Vagina (tissue), 2 donors: ENCODE measurements around the gene TMEM164. TPM values are rescaled to one million over a fixed set of nuclear protein-coding genes. Genes with fewer than 3 reads are reported as not detected.
"Not testable (repeated sequence)": the region's sequence is repeated elsewhere in the genome, so short reads cannot be mapped to it uniquely, and the experiment has no call there.

ENCODE experiments used
- DNase-seq, 2 donors: peaks; one replicate each; pipeline ENCODE4 v3.0.0-alpha.2; 2017; ENCODE audit errors: extremely low spot score in 2 of 2
- H3K27ac ChIP-seq: fragments of 200-600 bp; sonication (generic); one replicate; pipeline ENCODE4 v1.5.1; 2019
- H3K27me3 ChIP-seq: fragments of 200-600 bp; sonication (generic); one replicate; pipeline ENCODE4 v1.5.1; 2019
- H3K36me3 ChIP-seq, 2 donors: fragments of 200-600 bp; sonication (generic); one replicate each; pipeline ENCODE4 v1.5.1; 2017 to 2019
- H3K4me1 ChIP-seq: fragments of 200-600 bp; sonication (generic); one replicate; pipeline ENCODE4 v1.5.1; 2019
- H3K4me3 ChIP-seq, 2 donors: fragments of 200-600 bp; sonication (generic); 1 replicate in 1 of 2; 2 replicates in 1 of 2; pipeline ENCODE4 v1.5.1; 2016 to 2019
- H3K9me3 ChIP-seq: fragments of 200-600 bp; sonication (generic); one replicate; pipeline ENCODE4 v1.5.1; 2019
- POLR2A ChIP-seq, 2 donors: fragments of 450-650 bp; IDR thresholded peaks; one replicate each; pipeline ENCODE4 v1.6.1; 2017; ENCODE audit warnings: antibody characterized with exemption in 2 of 2, mild to moderate bottlenecking in 2 of 2, moderate library complexity in 2 of 2
- POLR2AphosphoS5 ChIP-seq, 2 donors: sonication (generic); formaldehyde crosslinking; IDR thresholded peaks; one replicate each; pipeline ENCODE4 v1.9.0; 2017; ENCODE audit warnings: antibody characterized with exemption in 2 of 2, mild to moderate bottlenecking in 2 of 2, low read depth in 1 of 2; ENCODE audit not compliant: insufficient read depth in 1 of 2
- intact Hi-C: fragments of 100-400 bp; cut with DNase I; formaldehyde crosslinking; loops from one replicate; pipeline ENCODE4 v1.15.1; 2023
- total RNA-seq: library from RNA; depleted of rRNA; stranded (reverse); fragments of >200 nt; gene quantifications from one replicate; pipeline ENCODE4 v1.2.3, GENCODE V29; 2016
- TF ChIP-seq, protein P1 (sequence below), 3 experiments: fragments of 450-650 bp in 2 of 3; fragments of 200-600 bp in 1 of 3; sonication (generic) in 1 of 3; IDR thresholded peaks; one replicate each; pipeline ENCODE4 v1.5.1; 2017 to 2019; ENCODE audit warnings: antibody characterized with exemption in 3 of 3, mild to moderate bottlenecking in 2 of 3, moderate library complexity in 2 of 3

Gene TMEM164
- total RNA-seq, 1 donor from 2014 or later = 10.8 TPM

DNA sequence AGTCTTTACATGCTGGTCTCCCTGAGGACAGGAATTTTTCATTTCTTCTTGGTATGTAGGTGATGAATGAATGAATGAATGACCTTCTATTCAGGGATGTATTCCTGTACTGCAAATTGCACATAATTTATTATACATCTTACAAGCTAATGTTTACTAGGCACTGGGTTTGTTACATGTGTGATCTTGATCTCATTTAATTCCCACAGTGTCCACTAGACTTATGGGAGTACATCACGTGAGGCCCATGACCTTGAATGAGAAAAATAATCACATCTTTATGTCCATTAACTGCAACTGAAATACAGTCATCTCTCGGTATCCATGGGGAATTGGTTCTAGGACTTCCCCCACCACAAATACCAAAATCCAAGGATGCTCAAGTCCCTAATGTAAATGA is 150.3 kb downstream of the TMEM164 start:
- intact Hi-C loops = no loop called here
- no peaks in the 10 kb centered on the region for H3K36me3 ChIP-seq
- H3K27ac ChIP-seq = no peak overlapping the region
- no peak for TF ChIP-seq POLR2AphosphoS5 (IDR thresholded peaks at IDR 0.05; ENCODE audit: insufficient read depth in 1 of 2, low read depth in 1 of 2)
- no peak for TF ChIP-seq POLR2A (IDR thresholded peaks at IDR 0.05)
- TF ChIP-seq, protein P1, sequence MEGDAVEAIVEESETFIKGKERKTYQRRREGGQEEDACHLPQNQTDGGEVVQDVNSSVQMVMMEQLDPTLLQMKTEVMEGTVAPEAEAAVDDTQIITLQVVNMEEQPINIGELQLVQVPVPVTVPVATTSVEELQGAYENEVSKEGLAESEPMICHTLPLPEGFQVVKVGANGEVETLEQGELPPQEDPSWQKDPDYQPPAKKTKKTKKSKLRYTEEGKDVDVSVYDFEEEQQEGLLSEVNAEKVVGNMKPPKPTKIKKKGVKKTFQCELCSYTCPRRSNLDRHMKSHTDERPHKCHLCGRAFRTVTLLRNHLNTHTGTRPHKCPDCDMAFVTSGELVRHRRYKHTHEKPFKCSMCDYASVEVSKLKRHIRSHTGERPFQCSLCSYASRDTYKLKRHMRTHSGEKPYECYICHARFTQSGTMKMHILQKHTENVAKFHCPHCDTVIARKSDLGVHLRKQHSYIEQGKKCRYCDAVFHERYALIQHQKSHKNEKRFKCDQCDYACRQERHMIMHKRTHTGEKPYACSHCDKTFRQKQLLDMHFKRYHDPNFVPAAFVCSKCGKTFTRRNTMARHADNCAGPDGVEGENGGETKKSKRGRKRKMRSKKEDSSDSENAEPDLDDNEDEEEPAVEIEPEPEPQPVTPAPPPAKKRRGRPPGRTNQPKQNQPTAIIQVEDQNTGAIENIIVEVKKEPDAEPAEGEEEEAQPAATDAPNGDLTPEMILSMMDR (IDR thresholded peaks at IDR 0.05) = no peak
- no peak for DNase-seq
- no peaks in the 10 kb centered on the region for H3K9me3 ChIP-seq
- no peaks in the 10 kb centered on the region for H3K27me3 ChIP-seq
- no peaks in the 10 kb centered on the region for H3K4me1 ChIP-seq
- H3K4me3 ChIP-seq = no peak overlapping the region

GRCh38 chrX:110153896-110154295 is 151.0 kb downstream of the TMEM164 start:
- Histone ChIP-seq H3K4me1 (no peaks in the 10 kb centered on the region), H3K27ac (no peak overlapping the region), H3K4me3 (no peak overlapping the region), H3K27me3 (no peaks in the 10 kb centered on the region), H3K9me3 (no peaks in the 10 kb centered on the region), H3K36me3 (no peaks in the 10 kb centered on the region)
- TF ChIP-seq, protein P1 (IDR thresholded peaks at IDR 0.05) = no peak
- TF ChIP-seq POLR2A (IDR thresholded peaks at IDR 0.05) = no peak
- TF ChIP-seq POLR2AphosphoS5 (IDR thresholded peaks at IDR 0.05; ENCODE audit: insufficient read depth in 1 of 2, low read depth in 1 of 2) = no peak
- intact Hi-C loops = no loop called here
- DNase-seq = no peak

GRCh38 chrX:110154328-110154727 is 151.4 kb downstream of the TMEM164 start:
- H3K4me3 ChIP-seq, intact Hi-C loops, H3K27ac ChIP-seq, H3K4me1 ChIP-seq, H3K9me3 ChIP-seq, H3K27me3 ChIP-seq, H3K36me3 ChIP-seq, DNase-seq: not testable (repeated sequence)

DNA sequence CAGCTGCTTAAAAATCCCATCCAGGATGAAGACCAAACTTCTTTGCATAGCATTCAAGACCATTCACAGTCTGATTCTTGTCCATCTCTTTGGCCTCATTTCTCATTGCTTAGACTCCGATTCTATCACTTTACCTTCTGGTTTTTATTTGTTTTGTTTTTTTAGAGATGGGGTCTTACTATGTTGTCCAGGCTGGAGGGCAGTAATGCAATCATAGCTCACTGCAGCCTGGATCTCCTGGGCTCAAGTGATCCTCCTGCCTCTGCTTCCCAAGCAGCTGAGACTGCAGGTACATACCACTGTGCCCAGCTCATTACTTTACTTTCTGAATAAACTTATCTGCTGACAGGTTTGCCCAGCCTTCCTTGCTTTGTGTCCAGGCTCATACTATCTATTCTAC is 152.8 kb downstream of the TMEM164 start:
- no peak for DNase-seq
- Histone ChIP-seq H3K4me1 (peaks cover 3% of the 10 kb centered on the region), H3K27ac (no peak overlapping the region), H3K9me3 (no peaks in the 10 kb centered on the region), H3K4me3 (no peak overlapping the region), H3K27me3 (no peaks in the 10 kb centered on the region), H3K36me3 (no peaks in the 10 kb centered on the region)
- TF ChIP-seq POLR2A (IDR thresholded peaks at IDR 0.05) (no peak), POLR2AphosphoS5 (IDR thresholded peaks at IDR 0.05; ENCODE audit: insufficient read depth in 1 of 2, low read depth in 1 of 2) (no peak)
- TF ChIP-seq, protein P1 (IDR thresholded peaks at IDR 0.05) = no peak
- intact Hi-C loops = loop anchor here (5.0 kb wide), 1 partner anchor 257 kb away; no protein-coding TSS in a partner anchor

DNA sequence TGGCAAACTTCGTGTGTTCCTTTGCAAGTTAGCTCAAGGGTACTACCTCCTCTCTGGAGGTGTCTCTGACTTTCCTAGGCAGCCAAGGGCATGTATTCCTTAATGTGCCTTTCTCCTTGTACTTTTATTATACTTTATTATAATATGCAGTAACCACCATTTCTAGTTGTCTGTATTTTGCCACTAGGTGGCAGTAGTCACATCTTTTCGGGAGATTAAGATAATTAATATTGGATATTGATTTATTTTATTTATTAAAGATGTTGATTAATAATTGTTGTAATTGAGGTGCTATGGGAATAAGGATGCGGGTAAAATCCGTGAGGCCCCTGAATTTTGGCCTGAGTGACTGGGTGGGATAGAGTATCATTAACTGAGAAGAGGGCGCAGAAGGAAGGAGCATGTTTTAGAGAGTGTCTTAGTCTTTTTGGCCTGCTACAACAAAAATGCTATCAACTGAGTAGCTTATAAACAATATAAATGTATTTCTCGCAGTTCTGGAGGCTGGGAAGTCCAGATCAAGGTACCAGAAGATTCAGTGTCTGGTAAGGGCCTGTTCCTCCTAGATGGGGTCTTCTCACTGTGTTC is 153.3 kb downstream of the TMEM164 start:
- TF ChIP-seq, protein P1 (IDR thresholded peaks at IDR 0.05) = peak in 2 of 3 experiments; percentile 37 to 39
- no peak for TF ChIP-seq POLR2AphosphoS5 (IDR thresholded peaks at IDR 0.05; ENCODE audit: insufficient read depth in 1 of 2, low read depth in 1 of 2)
- Histone ChIP-seq H3K4me1 (peaks cover 7% of the 10 kb centered on the region), H3K36me3 (no peaks in the 10 kb centered on the region), H3K9me3 (no peaks in the 10 kb centered on the region), H3K27ac (no peak overlapping the region), H3K4me3 (no peak overlapping the region), H3K27me3 (no peaks in the 10 kb centered on the region)
- intact Hi-C loops = loop anchor here (5.0 kb wide), 1 partner anchor 256 kb away; no protein-coding TSS in a partner anchor
- DNase-seq = no peak
